WERI-Rb-1 (cell line): ENCODE measurements around the gene SOX6.

Experiments used
- DNase-seq: peaks from one replicate; pipeline ENCODE4 v3.0.0-alpha.2; 2020
- H3K27ac ChIP-seq: fragments of 250-450 bp; sonication (Bioruptor Pico); 2 replicates; pipeline ENCODE4 v1.5.1; 2020; ENCODE audit warnings: mild to moderate bottlenecking, moderate library complexity
- H3K27me3 ChIP-seq: fragments of 250-450 bp; sonication (Bioruptor Pico); 2 replicates; pipeline ENCODE4 v1.5.1; 2021; ENCODE audit warnings: mild to moderate bottlenecking, low read depth, moderate library complexity; ENCODE audit not compliant: insufficient read depth, severe bottlenecking
- H3K36me3 ChIP-seq: fragments of 250-450 bp; sonication (Bioruptor Pico); 2 replicates; pipeline ENCODE4 v1.5.1; 2020; ENCODE audit warnings: mild to moderate bottlenecking, moderate library complexity
- H3K4me3 ChIP-seq: 2 replicates; pipeline ENCODE4 v1.5.1; 2011; ENCODE audit warnings: low read depth, mild to moderate bottlenecking, control low read depth, low read length
- H3K9me3 ChIP-seq: fragments of 250-450 bp; sonication (Bioruptor Pico); 2 replicates; pipeline ENCODE4 v1.5.1; 2021; ENCODE audit warnings: mild to moderate bottlenecking, moderate library complexity; ENCODE audit not compliant: severe bottlenecking
- CTCF ChIP-seq: IDR thresholded peaks from 2 replicates; pipeline ENCODE4 v1.5.1; 2011; ENCODE audit warnings: low read depth, mild to moderate bottlenecking, control low read depth, inconsistent platforms, low read length

Gene SOX6

GRCh38 chr11:16293204-16293681, 63.1 kb downstream of the SOX6 start:
- H3K36me3 ChIP-seq = no peaks in the 10 kb centered on the region
- no peaks in the 10 kb centered on the region for H3K9me3 ChIP-seq
- no peak for TF ChIP-seq CTCF
- H3K27ac ChIP-seq = peak overlapping the region; percentile 79
- no peak for DNase-seq
- no peak overlapping the region for H3K4me3 ChIP-seq
- H3K27me3 ChIP-seq = no peaks in the 10 kb centered on the region

GRCh38 chr11:16292167-16292859, 64.0 kb downstream of the SOX6 start:
- peak overlapping the region; percentile 24; the same call in 1 of the 2 replicates for H3K4me3 ChIP-seq
- peak; percentile 80 for DNase-seq
- H3K9me3 ChIP-seq = no peaks in the 10 kb centered on the region
- no peaks in the 10 kb centered on the region for H3K27me3 ChIP-seq
- H3K36me3 ChIP-seq = no peaks in the 10 kb centered on the region
- no peak for TF ChIP-seq CTCF
- H3K27ac ChIP-seq = peak overlapping the region; percentile 79

- no peak overlapping the region for H3K4me3 ChIP-seq
- H3K27me3 ChIP-seq = no peaks in the 10 kb centered on the region
- DNase-seq = no peak
- no peak for TF ChIP-seq CTCF
- peak overlapping the region; percentile 79 for H3K27ac ChIP-seq
- H3K9me3 ChIP-seq = no peaks in the 10 kb centered on the region
- H3K36me3 ChIP-seq = no peaks in the 10 kb centered on the region
Measured at GRCh38 chr11:16291729-16292128, 64.6 kb downstream of the SOX6 start.

GRCh38 chr11:16289541-16289940, 66.8 kb downstream of the SOX6 start:
- Histone ChIP-seq H3K4me3 (no peak overlapping the region), H3K36me3 (no peaks in the 10 kb centered on the region), H3K27me3 (no peaks in the 10 kb centered on the region), H3K9me3 (no peaks in the 10 kb centered on the region), H3K27ac (no peak overlapping the region)
- no peak for TF ChIP-seq CTCF
- no peak for DNase-seq

GRCh38 chr11:16287630-16288280, 68.6 kb downstream of the SOX6 start:
- H3K4me3 ChIP-seq = no peak overlapping the region
- no peak for TF ChIP-seq CTCF
- no peaks in the 10 kb centered on the region for H3K36me3 ChIP-seq
- no peaks in the 10 kb centered on the region for H3K27me3 ChIP-seq
- H3K9me3 ChIP-seq = no peaks in the 10 kb centered on the region
- H3K27ac ChIP-seq = no peak overlapping the region
- DNase-seq = no peak

- no peak overlapping the region for H3K27ac ChIP-seq
- no peaks in the 10 kb centered on the region for H3K27me3 ChIP-seq
- H3K36me3 ChIP-seq = no peaks in the 10 kb centered on the region
- no peak for DNase-seq
- no peaks in the 10 kb centered on the region for H3K9me3 ChIP-seq
- no peak for TF ChIP-seq CTCF
- H3K4me3 ChIP-seq = no peak overlapping the region
Measured at GRCh38 chr11:16286095-16286494, 70.3 kb downstream of the SOX6 start.
